ENCODE measurements around the gene RNF11. TPM values are rescaled to one million over a fixed set of nuclear protein-coding genes. Genes with fewer than 3 reads are reported as not detected.
"Not testable (repeated sequence)": the region's sequence is repeated elsewhere in the genome, so short reads cannot be mapped to it uniquely, and the experiment has no call there.

The RNF11 gene
- polyA plus RNA-seq, 3 donors from 2014 or later = 32.7 to 52.4 (median 38.0) TPM

GRCh38 chr1:51236531-51237350, 668 bp downstream of the RNF11 start:
- peaks cover 4 to 6% (median 6%) of the 10 kb centered on the region in 3 donors for H3K27me3 Mint-ChIP-seq (ENCODE audit: low read depth in 3 of 3)
- DNase-seq = peak; percentile 26 to 52 (median 34)
- H3K36me3 Mint-ChIP-seq = no peaks in the 10 kb centered on the region
- H3K27ac Mint-ChIP-seq = no peak overlapping the region
- H3K4me3 Mint-ChIP-seq = no peak overlapping the region
- peaks cover 14 to 41% of the 10 kb centered on the region in 2 donors for H3K4me1 Mint-ChIP-seq
- no peaks in the 10 kb centered on the region for H3K9me3 Mint-ChIP-seq

GRCh38 chr1:51237351-51238033, 1.4 kb downstream of the RNF11 start:
- no peak for DNase-seq

GRCh38 chr1:51238034-51238403, 1.9 kb downstream of the RNF11 start:
- Mint-ChIP-seq H3K4me3 (no peak overlapping the region), H3K4me1 (peaks cover 20 to 44% of the 10 kb centered on the region in 2 donors), H3K9me3 (no peaks in the 10 kb centered on the region), H3K27me3 (ENCODE audit: low read depth in 3 of 3) (peaks cover 4 to 6% (median 6%) of the 10 kb centered on the region in 3 donors), H3K27ac (no peak overlapping the region), H3K36me3 (peaks cover 0 to under 1% (median 0%) of the 10 kb centered on the region in 3 donors)
- DNase-seq = no peak

More at GRCh38 chr1:51237351-51238033, 1.4 kb downstream of the RNF11 start:
- Mint-ChIP-seq H3K36me3 (no peaks in the 10 kb centered on the region), H3K27ac (no peak overlapping the region), H3K4me3 (no peak overlapping the region), H3K27me3 (ENCODE audit: low read depth in 3 of 3) (peaks cover 4 to 6% (median 6%) of the 10 kb centered on the region in 3 donors), H3K9me3 (no peaks in the 10 kb centered on the region), H3K4me1 (peaks cover 15 to 42% of the 10 kb centered on the region in 2 donors)

GRCh38 chr1:51240084-51240483, 4.0 kb downstream of the RNF11 start:
- peaks cover 0 to 3% (median 0%) of the 10 kb centered on the region in 3 donors for H3K36me3 Mint-ChIP-seq
- peak overlapping the region; percentile 4 to 85 (median 27) for H3K27ac Mint-ChIP-seq
- no peaks in the 10 kb centered on the region for H3K9me3 Mint-ChIP-seq
- H3K27me3 Mint-ChIP-seq (ENCODE audit: low read depth in 3 of 3) = peaks cover 2 to 6% (median 6%) of the 10 kb centered on the region in 3 donors
- peaks cover 24 to 46% of the 10 kb centered on the region in 2 donors for H3K4me1 Mint-ChIP-seq
- DNase-seq = no peak
- H3K4me3 Mint-ChIP-seq = peak overlapping the region in 1 of 5 donors; percentile 38

- Mint-ChIP-seq H3K9me3 (no peaks in the 10 kb centered on the region), H3K27me3 (ENCODE audit: low read depth in 3 of 3) (peaks cover 0 to 2% (median 0%) of the 10 kb centered on the region in 3 donors), H3K4me3 (no peak overlapping the region), H3K4me1 (peaks cover 21 to 43% of the 10 kb centered on the region in 2 donors), H3K36me3 (peaks cover 0 to 3% (median 0%) of the 10 kb centered on the region in 3 donors), H3K27ac (no peak overlapping the region)
- DNase-seq = no peak
Measured at GRCh38 chr1:51241119-51241518, 5.0 kb downstream of the RNF11 start.

DNA sequence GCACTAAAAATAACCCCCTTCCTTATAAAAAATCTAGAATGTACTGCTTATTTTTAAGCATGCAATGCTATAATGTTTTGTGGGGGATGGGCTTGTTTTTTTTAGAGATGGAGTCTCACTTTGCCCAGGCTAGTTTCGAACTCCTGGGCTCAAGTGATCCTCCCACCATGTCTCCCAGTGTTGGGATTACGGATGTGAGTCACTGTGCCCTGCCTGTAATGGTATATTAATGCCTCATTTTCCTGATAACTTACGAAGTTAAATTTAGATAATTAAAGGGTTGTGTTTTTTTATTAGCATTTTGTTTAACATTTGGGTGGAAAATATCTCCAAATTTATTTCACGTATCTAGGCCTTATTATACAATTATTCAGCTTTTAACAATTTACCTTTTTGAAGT, 6.5 kb downstream of the RNF11 start:
- no peak overlapping the region for H3K27ac Mint-ChIP-seq
- DNase-seq = no peak
- H3K36me3 Mint-ChIP-seq = peaks cover 0 to 3% (median 0%) of the 10 kb centered on the region in 3 donors
- no peak overlapping the region for H3K4me3 Mint-ChIP-seq
- no peaks in the 10 kb centered on the region for H3K9me3 Mint-ChIP-seq
- H3K4me1 Mint-ChIP-seq = peaks cover 35 to 56% of the 10 kb centered on the region in 2 donors
- peaks cover 0 to 2% (median 0%) of the 10 kb centered on the region in 3 donors for H3K27me3 Mint-ChIP-seq (ENCODE audit: low read depth in 3 of 3)

DNA sequence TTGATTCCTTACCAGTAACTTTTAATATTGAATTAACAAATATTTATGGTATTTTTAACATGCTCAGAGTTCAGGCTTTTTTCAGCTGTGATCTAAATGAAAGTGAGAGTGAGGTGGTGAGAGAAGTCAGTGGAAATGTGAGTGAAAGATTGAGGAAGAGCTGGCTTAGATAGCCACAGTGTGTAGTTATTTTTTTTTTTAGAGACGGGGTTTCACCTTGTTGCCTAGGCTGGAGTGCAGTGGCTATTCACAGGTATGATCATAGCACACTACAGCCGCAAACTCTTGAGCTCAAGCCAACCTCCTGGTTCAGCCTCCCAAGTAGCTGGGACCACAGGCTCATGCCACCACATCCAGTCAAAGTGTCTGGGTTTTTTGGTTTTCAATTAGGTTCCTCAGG, 10.9 kb downstream of the RNF11 start:
- Mint-ChIP-seq H3K9me3 (no peaks in the 10 kb centered on the region), H3K4me1 (peaks cover 40 to 58% of the 10 kb centered on the region in 2 donors), H3K27me3 (ENCODE audit: low read depth in 3 of 3) (no peaks in the 10 kb centered on the region), H3K27ac (peak overlapping the region in 4 of 6 donors; percentile 14 to 34 (median 18)), H3K36me3 (peaks cover 0 to 3% (median 0%) of the 10 kb centered on the region in 3 donors), H3K4me3 (peak overlapping the region in 1 of 5 donors; percentile 9)
- no peak for DNase-seq

- peak overlapping the region in 2 of 6 donors; percentile 1 to 20 for H3K27ac Mint-ChIP-seq
- peaks cover 44 to 62% of the 10 kb centered on the region in 2 donors for H3K4me1 Mint-ChIP-seq
- H3K27me3 Mint-ChIP-seq (ENCODE audit: low read depth in 3 of 3) = no peaks in the 10 kb centered on the region
- DNase-seq = no peak
- no peaks in the 10 kb centered on the region for H3K9me3 Mint-ChIP-seq
- H3K4me3 Mint-ChIP-seq = no peak overlapping the region
- H3K36me3 Mint-ChIP-seq = peaks cover 0 to 3% (median 0%) of the 10 kb centered on the region in 3 donors
Measured at GRCh38 chr1:51247499-51247898, 11.4 kb downstream of the RNF11 start.

GRCh38 chr1:51249445-51249844, 13.4 kb downstream of the RNF11 start:
- Mint-ChIP-seq H3K9me3 (no peaks in the 10 kb centered on the region), H3K4me3 (no peak overlapping the region), H3K27ac (no peak overlapping the region), H3K36me3 (no peaks in the 10 kb centered on the region), H3K4me1 (peaks cover 42 to 66% of the 10 kb centered on the region in 2 donors), H3K27me3 (ENCODE audit: low read depth in 3 of 3) (no peaks in the 10 kb centered on the region)
- DNase-seq = no peak

- H3K27ac Mint-ChIP-seq = not testable (repeated sequence)
Measured at GRCh38 chr1:51250729-51251128, 14.7 kb downstream of the RNF11 start.

DNA sequence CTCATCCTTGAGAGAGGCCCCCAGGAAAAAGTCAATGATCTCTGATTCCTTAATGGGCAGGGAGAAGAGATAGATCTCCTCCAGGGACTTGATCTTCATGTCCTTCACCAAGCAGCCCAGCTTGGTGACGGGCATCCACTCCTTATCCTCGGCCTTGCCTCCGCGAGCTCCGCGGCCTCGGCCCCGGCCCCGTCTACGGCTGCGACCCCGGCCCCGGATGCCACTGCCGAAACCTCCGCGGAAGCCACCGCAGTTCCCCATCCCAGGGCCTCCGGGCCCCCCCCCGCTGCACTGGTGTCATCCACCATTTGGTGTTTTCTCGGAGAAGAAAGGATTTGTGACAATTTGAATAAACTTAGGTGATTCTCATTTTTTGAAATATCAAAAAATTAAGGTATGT, 15.1 kb downstream of the RNF11 start:
- H3K9me3 Mint-ChIP-seq; DNase-seq; H3K4me3 Mint-ChIP-seq; H3K36me3 Mint-ChIP-seq; H3K27ac Mint-ChIP-seq; H3K27me3 Mint-ChIP-seq (ENCODE audit: low read depth in 3 of 3): not testable (repeated sequence)
- peaks cover 35 to 70% of the 10 kb centered on the region in 2 donors for H3K4me1 Mint-ChIP-seq

More at GRCh38 chr1:51250729-51251128, 14.7 kb downstream of the RNF11 start:
- H3K4me1 Mint-ChIP-seq = peaks cover 40 to 70% of the 10 kb centered on the region in 2 donors
- not testable (repeated sequence) for DNase-seq; H3K4me3 Mint-ChIP-seq; H3K9me3 Mint-ChIP-seq; H3K27me3 Mint-ChIP-seq (ENCODE audit: low read depth in 3 of 3); H3K36me3 Mint-ChIP-seq

GRCh38 chr1:51252366-51252765, 16.3 kb downstream of the RNF11 start:
- H3K4me3 Mint-ChIP-seq = peak overlapping the region in 1 of 5 donors; percentile 47
- H3K27me3 Mint-ChIP-seq (ENCODE audit: low read depth in 3 of 3) = no peaks in the 10 kb centered on the region
- no peaks in the 10 kb centered on the region for H3K36me3 Mint-ChIP-seq
- no peaks in the 10 kb centered on the region for H3K9me3 Mint-ChIP-seq
- DNase-seq = no peak
- peaks cover 25 to 61% of the 10 kb centered on the region in 2 donors for H3K4me1 Mint-ChIP-seq
- peak overlapping the region in 2 of 6 donors; percentile 28 to 57 for H3K27ac Mint-ChIP-seq

- peaks cover 22 to 61% of the 10 kb centered on the region in 2 donors for H3K4me1 Mint-ChIP-seq
- H3K4me3 Mint-ChIP-seq = no peak overlapping the region
- no peaks in the 10 kb centered on the region for H3K27me3 Mint-ChIP-seq (ENCODE audit: low read depth in 3 of 3)
- no peak for DNase-seq
- H3K27ac Mint-ChIP-seq = no peak overlapping the region
- no peaks in the 10 kb centered on the region for H3K9me3 Mint-ChIP-seq
- H3K36me3 Mint-ChIP-seq = peaks cover 0 to 2% (median 0%) of the 10 kb centered on the region in 3 donors
Measured at GRCh38 chr1:51253691-51254090, 17.6 kb downstream of the RNF11 start.

DNA sequence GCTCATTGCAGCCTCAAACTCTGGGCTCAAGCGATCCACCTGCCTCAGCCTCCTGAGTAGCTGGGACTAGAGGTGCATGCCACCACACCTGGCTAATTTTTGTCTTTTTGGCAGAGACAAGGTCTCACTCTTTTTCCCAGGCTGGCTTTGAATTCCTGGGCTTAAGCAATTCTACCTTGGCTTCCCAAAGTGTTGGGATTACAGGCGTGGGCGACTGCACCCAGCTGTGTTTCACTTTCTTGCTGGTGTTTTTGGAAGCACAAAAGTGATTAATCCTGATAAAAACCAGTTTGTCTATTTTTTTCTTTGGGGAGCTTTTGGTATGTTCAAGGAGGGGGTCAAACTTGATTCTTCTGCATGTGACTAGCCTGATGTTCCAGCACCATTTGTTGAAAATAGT, 19.3 kb downstream of the RNF11 start:
- Mint-ChIP-seq H3K27ac (no peak overlapping the region), H3K4me3 (no peak overlapping the region), H3K4me1 (peaks cover 25 to 64% of the 10 kb centered on the region in 2 donors), H3K9me3 (no peaks in the 10 kb centered on the region), H3K27me3 (ENCODE audit: low read depth in 3 of 3) (no peaks in the 10 kb centered on the region), H3K36me3 (peaks cover 0 to 3% (median 0%) of the 10 kb centered on the region in 3 donors)
- DNase-seq = no peak

Measured in immature natural killer cell (primary cell).